Sigmoid colon (tissue), 7 donors: Measurements from ENCODE around the gene CCDC194. TPM values are rescaled to one million over a fixed set of nuclear protein-coding genes. Genes with fewer than 3 reads are reported as not detected.

Source experiments
- DNase-seq: peaks from one replicate; pipeline ENCODE4 v3.0.0-alpha.2; 2019
- H3K27ac ChIP-seq, 4 donors: fragments of 200-600 bp; sonication (generic); one replicate each; pipeline ENCODE4 v1.5.1; 2016 to 2019; ENCODE audit warnings: mild to moderate bottlenecking in 1 of 4
- H3K27me3 ChIP-seq, 3 donors: fragments of 200-600 bp; sonication (generic); one replicate each; pipeline ENCODE4 v1.5.1; 2019; ENCODE audit warnings: mild to moderate bottlenecking in 1 of 3
- H3K36me3 ChIP-seq, 4 donors: fragments of 200-600 bp; sonication (generic); one replicate each; pipeline ENCODE4 v1.5.1; 2016 to 2019
- H3K4me1 ChIP-seq, 4 donors: fragments of 200-600 bp; sonication (generic); one replicate each; pipeline ENCODE4 v1.5.1; 2017 to 2019
- H3K4me3 ChIP-seq, 4 donors: fragments of 200-600 bp; sonication (generic); one replicate each; pipeline ENCODE4 v1.5.1; 2017 to 2019; ENCODE audit warnings: mild to moderate bottlenecking in 2 of 4, moderate library complexity in 1 of 4
- H3K9me3 ChIP-seq, 4 donors: fragments of 200-600 bp in 3 of 4; sonication (generic) in 3 of 4; one replicate each; pipeline versions ENCODE4 v1.5.1 to v1.6.1; 2013 to 2019
- CTCF ChIP-seq, 4 experiments: fragments of 450-650 bp in 3 of 4; fragments of 200-600 bp in 1 of 4; IDR thresholded peaks; one replicate each; pipeline ENCODE4 v1.5.1; 2016 to 2019; ENCODE audit warnings: antibody characterized with exemption in 4 of 4, mild to moderate bottlenecking in 3 of 4, moderate library complexity in 2 of 4
- EP300 ChIP-seq, 4 donors: sonication (generic); formaldehyde crosslinking; IDR thresholded peaks; one replicate each; pipeline ENCODE4 v1.6.1; 2017; ENCODE audit warnings: antibody characterized with exemption in 4 of 4
- POLR2A ChIP-seq, 2 donors: fragments of 450-650 bp; IDR thresholded peaks; one replicate each; pipeline ENCODE4 v1.6.1; 2016; ENCODE audit warnings: antibody characterized with exemption in 2 of 2, mild to moderate bottlenecking in 2 of 2, moderate library complexity in 2 of 2
- POLR2AphosphoS5 ChIP-seq, 4 donors: sonication (generic); formaldehyde crosslinking; IDR thresholded peaks; one replicate each; pipeline ENCODE4 v1.6.1; 2017; ENCODE audit warnings: antibody characterized with exemption in 4 of 4
- WGBS, 2 donors: extraction: QIAGEN DNeasy Blood & Tissue Kit; methylation state at CpG; one replicate each; pipeline ENCODE4 v1.1.7; 2013; 5-methylcytosine and 5-hydroxymethylcytosine counted together
- intact Hi-C: fragments of 100-400 bp; cut with DNase I; formaldehyde crosslinking; loops from one replicate; pipeline ENCODE4 v1.15.1; 2023
- polyA plus RNA-seq, 3 donors: library from polyadenylated mRNA; stranded (reverse); fragments of 200-250 nt; gene quantifications; one replicate each; pipeline ENCODE4 v1.2.3, GENCODE V29; 2013
- total RNA-seq, 4 donors: library from RNA; depleted of rRNA; stranded (reverse); fragments of >200 nt; gene quantifications; one replicate each; pipeline ENCODE4 v1.1.0, GENCODE V29; 2016
- donor health status: healthy with polysubstance abuse.
- donor health status: Bipolar disorder and iron deficiency.
- donor health status: healthy.

Gene CCDC194
- total and polyA plus RNA-seq, 7 donors: 0.35 to 4.4 TPM; not detected in 5

- Histone ChIP-seq H3K4me1 (peaks cover 0 to 23% (median 16%) of the 10 kb centered on the region in 4 donors), H3K4me3 (no peak overlapping the region), H3K9me3 (no peaks in the 10 kb centered on the region), H3K27ac (no peak overlapping the region), H3K27me3 (no peaks in the 10 kb centered on the region), H3K36me3 (peaks cover 0 to 17% (median 0%) of the 10 kb centered on the region in 4 donors)
- no peak for DNase-seq
- TF ChIP-seq POLR2A (IDR thresholded peaks at IDR 0.05) (no peak), POLR2AphosphoS5 (IDR thresholded peaks at IDR 0.05) (no peak), CTCF (IDR thresholded peaks at IDR 0.05) (no peak), EP300 (IDR thresholded peaks at IDR 0.05) (no peak)
- intact Hi-C loops: no loop called here
- 58 to 81% methylated on average over 17 of the region's 17 CpGs for WGBS, 2 donors
Observed at GRCh38 chr19:17340871-17341357, 53.1 kb downstream of the CCDC194 start.

Other genes with a start within 250 kb of the CCDC194 start
- gene USE1, start 178.8 kb downstream of the CCDC194 start, total RNA-seq: 10 to 100 TPM; 22.5 to 45.3 (median 37.8) TPM
- 10 to 100 TPM; 34.2 to 38.3 (median 34.7) TPM for gene USE1, start 178.8 kb downstream of the CCDC194 start, polyA plus RNA-seq
- gene OCEL1, start 168.0 kb downstream of the CCDC194 start, total RNA-seq: 10 to 100 TPM in 2 of 4 donors, 1 to 10 TPM in 2; 7.5 to 15.8 (median 9.6) TPM
- gene OCEL1, start 168.0 kb downstream of the CCDC194 start, polyA plus RNA-seq: 10 to 100 TPM; 33.0 to 79.8 (median 49.9) TPM
- gene NR2F6, start 148.3 kb downstream of the CCDC194 start, total RNA-seq: 10 to 100 TPM; 21.6 to 32.6 (median 27.8) TPM
- 10 to 100 TPM; 45.0 to 72.1 (median 59.5) TPM for gene NR2F6, start 148.3 kb downstream of the CCDC194 start, polyA plus RNA-seq
- 10 to 100 TPM in 1 of 4 donors, 1 to 10 TPM in 3; 1.6 to 18.6 (median 4.4) TPM for gene USHBP1, start 129.5 kb downstream of the CCDC194 start, total RNA-seq
- 1 to 10 TPM in 1 of 3 donors, under 1 TPM in 2; 0.23 to 2.1 (median 0.60) TPM for gene USHBP1, start 129.5 kb downstream of the CCDC194 start, polyA plus RNA-seq
- 100 to 1,000 TPM in 2 of 4 donors, 10 to 100 TPM in 2; 90.0 to 101 (median 98.7) TPM for gene BABAM1, start 126.8 kb downstream of the CCDC194 start, total RNA-seq
- gene BABAM1, start 126.8 kb downstream of the CCDC194 start, polyA plus RNA-seq: 10 to 100 TPM; 71.4 to 87.1 (median 83.7) TPM
- 1 to 10 TPM in 1 of 4 donors, under 1 TPM in 3; 0.49 to 1.1 (median 0.63) TPM for gene ANKLE1, start 112.3 kb downstream of the CCDC194 start, total RNA-seq
- 1 to 10 TPM in 1 of 3 donors, not detected in 2; 1.3 TPM for gene ANKLE1, start 112.3 kb downstream of the CCDC194 start, polyA plus RNA-seq
- gene ABHD8, start 90.8 kb downstream of the CCDC194 start, total RNA-seq: 10 to 100 TPM; 15.5 to 21.9 (median 18.8) TPM
- 1 to 10 TPM; 4.2 to 9.0 (median 7.4) TPM for gene ABHD8, start 90.8 kb downstream of the CCDC194 start, polyA plus RNA-seq
- gene MRPL34, start 88.3 kb downstream of the CCDC194 start, total RNA-seq: 100 to 1,000 TPM; 174 to 390 (median 267) TPM
- 100 to 1,000 TPM; 217 to 476 (median 275) TPM for gene MRPL34, start 88.3 kb downstream of the CCDC194 start, polyA plus RNA-seq
- gene DDA1, start 84.6 kb downstream of the CCDC194 start, total RNA-seq: 10 to 100 TPM in 2 of 4 donors, 1 to 10 TPM in 2; 6.1 to 10.3 (median 8.7) TPM
- 100 to 1,000 TPM in 1 of 3 donors, 10 to 100 TPM in 2; 57.1 to 101 (median 82.6) TPM for gene DDA1, start 84.6 kb downstream of the CCDC194 start, polyA plus RNA-seq
- 10 to 100 TPM in 1 of 4 donors, 1 to 10 TPM in 3; 2.0 to 10.5 (median 2.7) TPM for gene ANO8, start 59.3 kb downstream of the CCDC194 start, total RNA-seq
- gene ANO8, start 59.3 kb downstream of the CCDC194 start, polyA plus RNA-seq: 1 to 10 TPM in 2 of 3 donors, under 1 TPM in 1; 0.46 to 5.4 (median 1.2) TPM
- 10 to 100 TPM in 3 of 4 donors, 1 to 10 TPM in 1; 4.6 to 22.2 (median 15.4) TPM for gene GTPBP3, start 56.6 kb downstream of the CCDC194 start, total RNA-seq
- 10 to 100 TPM in 1 of 3 donors, 1 to 10 TPM in 2; 3.7 to 16.0 (median 4.8) TPM for gene GTPBP3, start 56.6 kb downstream of the CCDC194 start, polyA plus RNA-seq
- gene PLVAP, start 16.9 kb downstream of the CCDC194 start, total RNA-seq: 10 to 100 TPM; 10.5 to 34.6 (median 19.7) TPM
- 10 to 100 TPM in 2 of 3 donors, 1 to 10 TPM in 1; 3.0 to 54.7 (median 13.2) TPM for gene PLVAP, start 16.9 kb downstream of the CCDC194 start, polyA plus RNA-seq
- gene BST2, start 11.4 kb upstream of the CCDC194 start, total RNA-seq: 100 to 1,000 TPM in 3 of 4 donors, 10 to 100 TPM in 1; 81.0 to 125 (median 111) TPM
- 100 to 1,000 TPM in 1 of 3 donors, 10 to 100 TPM in 2; 37.8 to 127 (median 40.7) TPM for gene BST2, start 11.4 kb upstream of the CCDC194 start, polyA plus RNA-seq
- gene MVB12A, start 25.9 kb upstream of the CCDC194 start, total RNA-seq: 10 to 100 TPM; 40.4 to 55.8 (median 44.8) TPM
- 100 to 1,000 TPM in 1 of 3 donors, 10 to 100 TPM in 2; 71.5 to 102 (median 79.4) TPM for gene MVB12A, start 25.9 kb upstream of the CCDC194 start, polyA plus RNA-seq
- 1 to 10 TPM in 2 of 4 donors, under 1 TPM in 1, not detected in 1; 0.36 to 1.8 (median 1.7) TPM for gene TMEM221, start 54.5 kb upstream of the CCDC194 start, total RNA-seq
- gene TMEM221, start 54.5 kb upstream of the CCDC194 start, polyA plus RNA-seq: under 1 TPM in 1 of 3 donors, not detected in 2; 0.23 TPM
- gene NXNL1, start 66.7 kb upstream of the CCDC194 start, total RNA-seq: not detected
- not detected for gene NXNL1, start 66.7 kb upstream of the CCDC194 start, polyA plus RNA-seq
- gene SLC27A1, start 76.3 kb upstream of the CCDC194 start, total RNA-seq: 10 to 100 TPM; 13.2 to 23.8 (median 15.9) TPM
- gene SLC27A1, start 76.3 kb upstream of the CCDC194 start, polyA plus RNA-seq: 1 to 10 TPM in 2 of 3 donors, under 1 TPM in 1; 0.69 to 8.8 (median 3.6) TPM
- gene PGLS, start 117.5 kb upstream of the CCDC194 start, total RNA-seq: 10 to 100 TPM; 27.8 to 54.6 (median 47.2) TPM
- gene PGLS, start 117.5 kb upstream of the CCDC194 start, polyA plus RNA-seq: 100 to 1,000 TPM; 103 to 122 (median 115) TPM
- 10 to 100 TPM; 49.6 to 62.3 (median 53.5) TPM for gene COLGALT1, start 161.5 kb upstream of the CCDC194 start, total RNA-seq
- 10 to 100 TPM in 2 of 3 donors, 1 to 10 TPM in 1; 7.8 to 59.8 (median 15.5) TPM for gene COLGALT1, start 161.5 kb upstream of the CCDC194 start, polyA plus RNA-seq